GM21423 (cell line): ENCODE results near the gene SRI.
"Not testable (repeated sequence)": the region's sequence is repeated elsewhere in the genome, so short reads cannot be mapped to it uniquely, and the experiment has no call there.

Experiments used
- ATAC-seq: cut with Tn5 transposase; IDR thresholded peaks from one replicate; pipeline ENCODE4 v1.9.1; 2021; ENCODE audit warnings: mild to moderate bottlenecking, moderate library complexity; ENCODE audit not compliant: unreplicated experiment

SRI gene

DNA sequence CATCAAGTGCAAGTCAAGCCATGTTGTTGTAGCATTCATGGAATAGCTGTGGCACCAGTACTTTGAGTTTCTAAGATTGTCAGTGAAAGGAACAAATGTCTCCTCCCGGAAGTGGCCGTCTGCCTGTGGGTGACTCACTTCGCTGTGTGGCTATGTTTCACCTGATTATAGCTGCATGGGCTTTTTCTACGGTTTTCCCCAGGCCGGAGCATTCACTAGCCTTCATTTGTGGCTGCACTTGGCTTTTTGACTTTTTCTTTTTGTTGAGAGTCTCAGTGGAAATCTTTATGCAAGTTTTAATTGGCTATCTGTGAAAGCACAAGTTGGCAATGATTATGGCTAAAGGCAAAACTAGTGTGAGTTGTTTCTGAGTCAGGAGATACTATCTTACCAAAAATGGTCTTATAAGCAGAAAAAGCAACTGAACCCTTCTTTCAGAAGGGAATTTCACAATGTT lies 35.0 kb downstream of the SRI start:
- ATAC-seq, result peak; percentile 64

DNA sequence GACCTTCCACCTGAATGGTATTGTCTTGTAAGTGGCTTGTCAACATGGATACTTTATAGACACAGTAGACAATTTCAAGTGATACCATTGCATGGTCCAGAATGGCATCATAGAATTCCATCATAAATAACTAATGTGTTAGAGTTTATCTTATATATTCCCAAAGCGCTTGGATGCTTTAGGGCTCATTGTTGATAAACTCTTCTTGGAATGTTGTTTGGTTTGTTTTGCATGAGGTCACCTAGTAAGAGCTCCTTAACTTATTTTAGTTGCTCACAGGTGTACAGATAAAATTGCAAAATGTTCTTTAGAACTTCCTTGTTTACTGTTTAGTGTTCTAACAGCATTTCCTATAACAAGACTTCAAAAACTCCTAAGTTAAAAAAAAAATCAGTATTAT lies 36.8 kb downstream of the SRI start:
- ATAC-seq, result no peak

DNA sequence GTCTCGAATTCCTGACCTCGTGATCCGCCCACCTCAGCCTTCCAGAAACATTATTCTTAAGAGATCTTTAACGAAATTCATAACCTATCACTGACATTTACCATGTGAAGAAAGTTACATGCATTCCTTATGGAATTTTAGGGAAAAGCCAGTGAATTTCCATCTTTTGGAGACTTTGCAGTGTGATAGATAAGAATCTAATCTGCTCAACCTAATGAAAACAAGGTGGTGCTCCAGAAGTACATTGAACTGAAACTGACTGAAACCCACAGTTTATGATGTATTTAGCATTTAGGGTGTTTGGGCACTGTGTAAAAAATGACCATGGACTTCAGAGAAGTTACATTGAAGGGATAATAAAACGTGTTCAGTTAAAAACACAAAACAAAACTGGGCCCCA lies 43.6 kb downstream of the SRI start:
- no peak for ATAC-seq

DNA sequence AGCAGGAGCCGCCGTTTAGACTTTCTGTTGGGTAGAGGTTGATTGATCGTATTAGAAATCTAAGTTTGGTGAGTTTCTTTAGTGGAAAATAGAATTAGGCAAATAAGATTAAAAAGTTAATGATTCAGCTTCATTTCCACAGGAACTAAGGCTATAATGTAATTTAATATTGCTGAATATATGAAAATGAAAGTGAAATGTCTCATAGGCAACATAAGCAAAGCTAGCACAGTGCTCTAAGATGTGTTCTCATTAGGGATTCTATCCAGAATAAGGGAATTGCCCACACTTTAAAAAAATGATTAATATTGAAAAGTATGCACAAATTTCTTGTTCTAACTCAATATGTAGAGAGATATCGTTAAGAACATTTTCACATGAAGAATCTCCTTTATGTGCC lies 47.0 kb downstream of the SRI start:
- no peak for ATAC-seq

DNA sequence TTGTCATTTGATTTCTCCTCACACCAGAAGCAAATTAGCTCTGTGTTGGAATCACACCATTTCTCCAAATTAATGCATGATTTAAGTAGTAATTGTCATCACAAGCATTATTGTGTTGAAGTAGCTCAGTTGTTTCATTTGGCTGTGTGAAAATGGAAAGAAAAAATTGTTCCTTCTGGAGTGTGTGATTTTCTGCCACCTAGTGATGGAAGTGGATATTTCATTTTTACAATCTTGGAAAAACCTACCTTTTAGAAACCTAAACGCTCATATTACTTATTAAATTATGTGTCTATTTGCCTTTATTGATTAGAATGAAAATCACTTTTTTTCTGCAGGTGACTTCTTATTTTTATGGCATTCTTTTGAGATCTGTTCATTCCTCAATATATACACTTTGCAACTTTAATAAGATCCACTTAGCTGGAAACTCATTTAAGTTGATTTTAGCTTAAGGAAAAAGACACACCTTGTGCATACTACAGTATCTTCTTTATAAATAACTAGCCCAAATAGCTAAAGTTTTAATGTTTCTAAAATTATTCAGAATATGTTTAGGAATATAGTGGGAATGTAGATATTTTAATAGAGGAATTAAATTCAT lies 50.0 kb downstream of the SRI start:
- no peak for ATAC-seq

DNA sequence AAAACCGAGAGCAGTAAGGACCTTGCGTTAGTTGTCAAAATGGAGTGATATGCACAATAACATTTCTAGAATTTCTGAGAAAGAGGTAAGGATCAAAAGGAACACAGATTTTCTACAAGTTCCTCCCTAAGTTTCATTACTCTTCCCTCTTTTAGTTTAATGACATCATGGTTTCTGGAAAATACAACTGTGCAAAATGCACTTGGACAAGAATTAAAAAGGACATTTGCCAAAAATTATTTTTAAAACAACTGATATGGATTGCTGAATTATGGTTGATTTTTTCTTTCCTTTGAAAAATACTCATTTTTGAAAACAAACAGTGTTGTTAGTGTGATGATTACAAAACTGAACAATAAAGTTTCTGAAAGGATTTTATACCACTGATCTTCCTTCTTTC lies 52.1 kb downstream of the SRI start:
- no peak for ATAC-seq

DNA sequence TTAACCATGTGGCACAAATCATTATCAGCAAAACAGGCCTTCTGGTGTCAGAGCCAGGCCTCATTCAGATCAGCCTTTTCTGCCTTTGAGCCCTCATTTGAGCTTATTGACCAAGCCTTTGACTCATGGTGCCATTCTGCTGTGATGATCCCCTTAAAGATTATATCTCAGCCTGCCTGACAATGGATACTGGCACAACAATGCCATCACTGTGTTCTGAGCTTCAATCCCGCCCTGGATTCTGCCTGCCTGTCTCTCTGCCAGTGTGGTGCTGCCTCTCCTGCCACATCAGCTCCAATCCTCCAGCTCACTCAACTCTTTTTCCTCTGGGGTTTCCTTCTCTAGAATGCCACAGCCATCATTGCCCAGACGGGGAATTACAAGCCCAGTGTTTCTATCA lies 52.6 kb downstream of the SRI start:
- ATAC-seq, result no peak

DNA sequence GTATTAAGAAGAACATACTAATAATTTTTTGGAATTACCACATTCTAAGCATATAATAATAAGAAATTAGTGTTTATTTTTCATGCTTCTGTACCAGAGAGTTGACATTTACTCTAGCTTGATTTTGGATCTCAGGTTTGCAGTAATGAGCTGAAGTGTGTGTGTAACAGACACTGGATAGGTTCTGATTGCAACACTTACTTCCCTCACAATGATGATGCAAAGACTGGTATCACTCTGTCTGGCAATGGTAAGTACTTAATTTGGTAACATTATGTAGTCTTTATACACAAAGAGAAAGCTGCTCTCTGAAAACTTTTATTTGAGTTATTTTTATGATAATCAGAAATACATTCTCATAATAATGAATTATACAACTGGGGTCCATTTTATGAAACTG lies 54.1 kb downstream of the SRI start:
- no peak for ATAC-seq

DNA sequence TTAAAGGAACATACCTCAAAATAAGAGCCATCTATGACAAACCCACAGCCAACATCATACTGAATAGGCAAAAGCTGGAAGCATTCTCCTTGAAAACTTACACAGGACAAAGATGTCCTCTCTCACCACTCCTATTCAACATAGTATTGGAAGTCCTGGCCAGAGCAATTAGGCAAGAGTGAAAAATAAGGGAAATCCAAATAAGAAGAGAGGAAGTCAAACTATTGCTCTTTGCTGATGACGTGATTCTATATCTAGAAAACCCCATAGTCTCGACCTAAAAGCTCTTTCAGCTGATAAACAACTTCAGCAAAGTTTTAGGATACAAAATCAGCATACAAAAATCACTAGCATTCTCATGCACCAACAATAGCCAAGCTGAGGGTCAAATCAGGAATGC lies 60.1 kb downstream of the SRI start:
- not testable (repeated sequence) for ATAC-seq

DNA sequence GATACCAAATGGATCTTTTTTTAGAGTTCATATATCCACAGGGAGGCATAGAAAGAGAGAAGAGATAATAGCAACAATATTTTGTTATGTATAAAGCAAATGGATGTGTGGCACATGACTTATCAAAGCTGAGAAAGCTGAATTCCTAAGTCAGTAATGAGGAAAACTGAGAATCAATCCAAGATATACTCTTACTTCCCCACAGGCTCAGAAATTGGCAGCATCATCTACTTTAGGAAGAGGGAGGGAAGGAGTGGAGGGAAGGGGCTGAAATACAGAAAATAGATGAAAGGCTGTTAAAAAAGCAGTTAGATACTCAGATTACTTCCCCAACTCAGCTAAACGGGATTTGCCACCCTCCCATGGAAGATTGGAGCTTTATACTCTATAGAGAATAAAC lies 63.5 kb downstream of the SRI start:
- no peak for ATAC-seq

DNA sequence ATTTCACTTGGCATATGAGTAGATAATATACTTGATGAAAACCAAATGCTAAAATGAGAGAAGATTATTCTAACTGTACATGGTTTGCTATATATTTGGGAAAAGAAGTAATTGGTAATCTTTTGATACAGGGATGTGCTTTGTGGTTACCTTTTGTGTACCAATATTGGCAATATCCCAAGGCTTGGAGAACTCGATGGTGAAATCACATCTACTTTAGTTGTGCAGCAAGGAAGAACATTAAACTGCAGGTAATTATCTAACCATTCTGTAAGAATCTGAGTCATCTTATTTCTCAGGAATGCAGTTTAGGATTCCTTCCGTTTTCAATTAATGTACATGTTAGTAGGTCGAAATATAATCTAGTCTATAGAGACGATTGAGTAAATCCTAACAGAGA lies 64.1 kb downstream of the SRI start:
- no peak for ATAC-seq
